ENCODE results near the gene PUS1.
"Not testable (repeated sequence)": the region's sequence is repeated elsewhere in the genome, so short reads cannot be mapped to it uniquely, and the experiment has no call there.

Gene PUS1

GRCh38 chr12:131950182-131950913 lies 21.3 kb downstream of the PUS1 start:
- no peak for DNase-seq (ENCODE audit: low read depth, low spot score)
- peak overlapping the region; percentile 90 for H3K4me3 ChIP-seq (ENCODE audit: low read depth, low read length)
- in situ Hi-C loops (cut with HindIII; ENCODE audit: low sequenced_read_pairs): no loop called here
- no peak for TF ChIP-seq CTCF (IDR thresholded peaks at IDR 0.05; ENCODE audit: low read depth, low read length)

GRCh38 chr12:131953810-131954209 lies 24.7 kb downstream of the PUS1 start:
- in situ Hi-C loops (cut with HindIII; ENCODE audit: low sequenced_read_pairs); H3K4me3 ChIP-seq (ENCODE audit: low read depth, low read length); DNase-seq (ENCODE audit: low read depth, low spot score): not testable (repeated sequence)

GRCh38 chr12:131954460-131954859 lies 25.4 kb downstream of the PUS1 start:
- DNase-seq (ENCODE audit: low read depth, low spot score); H3K4me3 ChIP-seq (ENCODE audit: low read depth, low read length); in situ Hi-C loops (cut with HindIII; ENCODE audit: low sequenced_read_pairs): not testable (repeated sequence)

- no peak for TF ChIP-seq CTCF (IDR thresholded peaks at IDR 0.05; ENCODE audit: low read depth, low read length)
- no peak for DNase-seq (ENCODE audit: low read depth, low spot score)
- in situ Hi-C loops (cut with HindIII; ENCODE audit: low sequenced_read_pairs): no loop called here
- H3K4me3 ChIP-seq (ENCODE audit: low read depth, low read length): no peak overlapping the region
Observed at GRCh38 chr12:131959116-131959515, 30.0 kb downstream of the PUS1 start.

- in situ Hi-C loops (cut with HindIII; ENCODE audit: low sequenced_read_pairs): no loop called here
- TF ChIP-seq CTCF (IDR thresholded peaks at IDR 0.05; ENCODE audit: low read depth, low read length): no peak
- H3K4me3 ChIP-seq (ENCODE audit: low read depth, low read length): no peak overlapping the region
- DNase-seq (ENCODE audit: low read depth, low spot score): no peak
Observed at GRCh38 chr12:131959641-131960589, 30.8 kb downstream of the PUS1 start.

- in situ Hi-C loops (cut with HindIII; ENCODE audit: low sequenced_read_pairs); H3K4me3 ChIP-seq (ENCODE audit: low read depth, low read length); DNase-seq (ENCODE audit: low read depth, low spot score): not testable (repeated sequence)
Observed at GRCh38 chr12:131960590-131961325, 31.7 kb downstream of the PUS1 start.

- in situ Hi-C loops (cut with HindIII; ENCODE audit: low sequenced_read_pairs); H3K4me3 ChIP-seq (ENCODE audit: low read depth, low read length); DNase-seq (ENCODE audit: low read depth, low spot score): not testable (repeated sequence)
Observed at GRCh38 chr12:131961328-131961727, 32.3 kb downstream of the PUS1 start.

GRCh38 chr12:131962069-131962468 lies 33.0 kb downstream of the PUS1 start:
- no peak overlapping the region for H3K4me3 ChIP-seq (ENCODE audit: low read depth, low read length)
- in situ Hi-C loops (cut with HindIII; ENCODE audit: low sequenced_read_pairs): no loop called here
- no peak for DNase-seq (ENCODE audit: low read depth, low spot score)

More at GRCh38 chr12:131962069-131962468, 33.0 kb downstream of the PUS1 start:
- TF ChIP-seq CTCF (IDR thresholded peaks at IDR 0.05; ENCODE audit: low read depth, low read length): no peak
